HG03342 (cell line): ENCODE results near the gene RAVER2.
"Not testable (repeated sequence)": the region's sequence is repeated elsewhere in the genome, so short reads cannot be mapped to it uniquely, and the experiment has no call there.

ENCODE experiments used
- ATAC-seq: cut with Tn5 transposase; IDR thresholded peaks from one replicate; pipeline ENCODE4 v1.9.1; 2021; ENCODE audit warnings: mild to moderate bottlenecking, moderate library complexity; ENCODE audit not compliant: unreplicated experiment

Gene RAVER2

DNA sequence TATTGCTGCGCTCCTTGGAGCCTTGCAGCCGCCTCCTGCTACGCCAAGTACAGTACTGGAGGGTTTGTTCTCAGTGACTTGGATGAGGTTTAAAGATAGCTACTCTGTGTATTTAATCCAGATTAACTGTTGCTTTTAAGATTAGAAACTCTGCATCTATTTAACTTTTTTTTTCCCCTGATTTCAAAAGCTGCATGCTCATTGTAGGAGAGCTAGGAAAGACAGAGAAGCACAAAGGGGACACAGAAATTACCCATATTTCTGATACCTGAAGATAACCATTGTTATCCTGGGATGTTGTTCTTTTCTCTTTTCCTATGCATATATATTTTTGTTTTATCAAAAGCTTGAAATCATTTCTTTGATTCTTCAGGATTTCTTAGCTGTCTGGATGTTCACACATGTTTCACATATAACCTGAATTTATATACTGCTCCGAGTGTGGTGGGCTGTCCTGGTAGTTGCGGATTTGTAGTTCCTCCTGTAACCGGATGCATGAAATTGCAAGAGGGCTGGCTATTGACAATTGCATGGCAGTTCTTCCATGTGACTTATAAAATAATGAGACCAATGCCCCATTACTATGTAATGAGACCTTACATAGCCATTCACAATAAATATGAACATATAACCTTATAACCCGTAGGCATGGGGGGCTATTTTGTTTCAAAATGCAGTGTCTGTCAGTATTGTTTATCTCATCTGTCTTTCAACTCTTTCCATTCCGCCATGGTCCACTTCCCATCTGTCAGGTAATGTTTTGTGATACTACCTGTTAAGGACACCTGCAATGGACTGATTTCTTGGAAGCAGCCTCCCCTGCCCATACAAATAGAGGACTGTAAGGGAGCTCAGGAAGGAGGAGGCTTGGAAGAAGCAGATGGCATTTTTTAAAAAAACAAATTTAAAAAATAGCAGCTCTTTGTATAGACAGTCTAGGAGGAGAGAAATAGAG is 1.4 kb downstream of the RAVER2 start:
- no peak for ATAC-seq

DNA sequence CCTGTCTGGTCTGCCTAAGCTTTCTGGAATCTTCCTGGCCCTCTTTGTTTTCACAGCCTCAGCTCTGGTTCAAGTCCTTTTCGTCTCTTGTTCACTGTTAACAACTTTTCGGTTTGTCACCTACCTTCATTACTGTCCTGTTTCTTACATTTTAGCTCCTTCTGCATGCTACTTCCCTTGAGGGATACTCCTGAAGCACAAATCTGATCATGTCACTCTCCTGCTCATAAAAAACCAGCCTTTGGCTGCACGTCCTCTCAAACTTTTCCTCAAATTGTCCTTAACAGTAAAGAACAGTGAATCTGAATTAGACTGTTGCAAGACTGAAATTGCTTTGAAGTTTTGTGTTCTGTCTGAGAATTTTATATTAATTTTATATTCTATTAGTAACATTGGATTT is 3.3 kb downstream of the RAVER2 start:
- ATAC-seq, result no peak

DNA sequence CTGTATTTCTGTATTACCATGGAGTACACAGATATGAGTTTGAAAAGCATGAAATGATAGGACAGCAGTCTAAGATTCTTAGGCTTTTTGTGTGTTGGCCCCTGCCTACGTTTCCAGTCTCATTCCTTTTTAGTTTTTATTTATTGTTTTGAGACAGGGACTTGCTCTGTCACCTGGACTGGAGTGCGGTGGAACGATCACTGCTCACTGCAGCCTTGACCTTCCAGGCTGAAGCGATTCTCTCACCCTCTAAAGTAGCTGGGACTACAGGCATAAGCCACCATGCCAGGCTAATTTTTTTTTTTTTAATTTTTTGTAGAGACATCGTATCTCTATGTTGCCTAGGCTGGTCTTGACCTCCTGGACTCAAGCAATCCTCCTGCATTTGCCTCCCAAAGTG is 3.8 kb downstream of the RAVER2 start:
- ATAC-seq, result no peak

DNA sequence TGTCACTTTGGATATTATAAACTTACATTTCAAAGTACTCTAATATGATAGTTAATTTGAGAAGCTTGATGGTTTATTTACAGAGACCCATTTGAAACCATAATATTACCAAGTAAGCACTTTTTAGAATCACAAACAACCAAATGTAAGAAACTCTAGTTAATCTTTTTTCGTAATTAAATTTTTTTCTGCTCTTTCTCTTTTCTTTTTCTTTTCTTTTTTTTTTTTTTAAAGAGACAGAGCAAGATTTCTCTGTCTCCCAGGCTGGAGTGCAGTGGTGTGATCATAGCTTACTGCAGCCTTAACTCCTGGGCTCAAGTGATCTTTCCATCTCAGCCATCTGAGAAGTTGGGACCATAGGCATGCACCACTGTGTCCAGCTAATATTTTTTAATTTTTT is 5.2 kb downstream of the RAVER2 start:
- no peak for ATAC-seq

DNA sequence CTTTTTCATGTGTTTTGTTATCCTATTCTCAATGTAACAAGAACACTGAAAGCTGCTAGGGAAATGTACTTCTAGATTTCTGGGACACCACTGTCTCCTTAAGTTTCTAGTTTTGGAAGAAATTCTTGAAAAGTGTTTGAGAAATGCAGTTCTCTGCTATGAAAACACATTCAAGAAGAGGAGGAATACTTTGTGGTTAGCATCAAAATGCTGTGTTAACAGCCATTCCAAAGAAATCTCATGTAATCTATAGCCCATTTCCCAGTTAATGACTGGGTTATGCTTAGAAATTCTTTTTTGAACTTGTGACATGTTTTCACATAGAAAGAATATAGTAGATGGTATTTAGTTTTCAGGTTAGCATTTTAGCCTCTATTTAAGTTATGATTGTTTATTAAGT is 6.0 kb downstream of the RAVER2 start:
- no peak for ATAC-seq

DNA sequence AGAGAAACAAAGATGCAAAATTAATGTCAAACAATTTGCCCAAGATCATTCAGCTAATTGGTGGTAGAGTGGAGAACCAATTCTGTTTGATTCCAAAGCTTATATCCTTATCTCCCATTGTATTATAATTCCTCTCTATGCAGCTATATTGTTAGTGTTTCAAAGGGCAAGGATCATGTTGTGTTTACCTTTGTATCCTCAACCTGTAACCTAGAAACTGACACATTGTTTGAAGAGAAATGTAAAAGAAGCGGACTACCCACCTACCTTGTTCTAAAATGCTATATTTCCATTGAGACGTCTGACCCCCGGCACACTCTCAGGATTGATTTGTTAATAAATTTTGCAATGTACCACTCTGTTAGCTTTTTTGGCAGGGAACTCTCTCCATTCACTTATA is 9.3 kb downstream of the RAVER2 start:
- ATAC-seq, result no peak

DNA sequence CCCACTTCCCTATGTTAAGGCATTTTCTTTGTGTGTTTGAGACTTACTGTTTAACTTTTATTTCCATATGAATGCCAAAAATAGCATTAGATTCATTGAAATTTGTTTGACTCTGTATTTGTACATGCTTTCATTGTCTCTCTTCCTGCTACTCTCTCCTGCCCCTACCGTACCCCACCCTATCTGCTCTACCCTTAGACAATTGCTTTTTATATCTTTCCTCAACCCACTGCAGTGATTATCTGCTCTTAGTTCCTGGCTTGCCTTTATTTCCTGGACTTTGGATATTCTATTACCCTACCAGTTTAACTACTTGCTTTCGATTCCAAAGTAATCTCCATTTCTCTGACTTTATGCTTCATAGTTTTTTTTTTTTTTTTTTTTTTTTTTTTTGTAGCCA is 10.5 kb downstream of the RAVER2 start:
- ATAC-seq, result no peak

DNA sequence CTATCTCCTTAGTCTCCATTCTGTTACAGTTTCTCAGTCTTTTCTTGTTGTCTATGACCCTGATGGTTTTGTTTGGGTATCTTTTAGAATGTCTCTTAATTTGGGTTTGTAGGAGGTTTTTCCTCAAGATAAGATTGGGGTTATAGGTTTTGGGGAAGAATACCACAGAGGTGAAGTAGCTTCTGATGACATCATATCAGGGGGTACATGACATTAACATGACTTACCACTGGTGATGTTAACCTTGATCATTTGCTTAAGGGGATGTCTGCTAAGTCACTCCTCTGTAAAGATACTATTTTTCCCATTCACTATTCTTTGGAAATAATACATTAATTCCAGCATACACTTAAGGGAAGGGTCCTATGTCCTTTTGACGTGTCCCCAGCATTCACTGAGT is 11.9 kb downstream of the RAVER2 start:
- no peak for ATAC-seq

DNA sequence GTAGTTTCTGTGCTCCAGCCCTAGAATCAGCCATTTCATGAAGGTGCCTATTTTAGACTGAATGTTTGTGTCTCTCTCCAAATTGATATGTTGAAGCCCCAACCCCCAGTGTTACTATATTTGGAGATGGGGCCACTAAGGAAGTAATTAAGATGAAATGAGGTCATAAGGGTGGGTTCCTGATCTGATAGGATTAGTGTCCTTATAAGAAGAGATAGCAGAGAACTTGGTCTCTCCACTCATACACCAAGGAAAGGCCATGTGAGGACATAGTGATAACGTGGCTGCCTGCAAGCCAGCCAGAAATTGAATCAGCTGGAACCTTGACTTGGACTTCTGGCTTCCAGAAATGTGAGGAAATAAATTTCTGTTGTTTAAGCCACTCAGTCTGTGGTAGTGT is 12.3 kb downstream of the RAVER2 start:
- ATAC-seq, result no peak

DNA sequence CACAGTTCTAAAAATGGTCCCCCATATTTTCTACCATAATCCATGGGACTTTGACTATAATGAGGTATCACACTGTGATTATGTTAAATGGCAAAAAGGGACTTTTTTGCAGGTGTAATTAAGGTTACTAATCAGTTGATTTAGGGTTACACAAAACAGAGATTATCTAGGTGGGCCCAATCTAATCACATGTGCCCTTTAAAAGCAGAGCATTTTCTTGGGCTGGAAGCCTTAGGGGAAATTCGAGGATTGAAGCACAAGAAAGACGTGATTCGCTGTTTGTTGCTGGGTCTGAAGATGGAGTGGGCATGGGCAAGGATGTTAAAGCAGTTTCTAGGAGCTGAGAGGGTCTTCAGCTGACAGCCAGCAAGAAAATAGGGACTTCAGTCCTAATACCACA is 13.4 kb downstream of the RAVER2 start:
- no peak for ATAC-seq

DNA sequence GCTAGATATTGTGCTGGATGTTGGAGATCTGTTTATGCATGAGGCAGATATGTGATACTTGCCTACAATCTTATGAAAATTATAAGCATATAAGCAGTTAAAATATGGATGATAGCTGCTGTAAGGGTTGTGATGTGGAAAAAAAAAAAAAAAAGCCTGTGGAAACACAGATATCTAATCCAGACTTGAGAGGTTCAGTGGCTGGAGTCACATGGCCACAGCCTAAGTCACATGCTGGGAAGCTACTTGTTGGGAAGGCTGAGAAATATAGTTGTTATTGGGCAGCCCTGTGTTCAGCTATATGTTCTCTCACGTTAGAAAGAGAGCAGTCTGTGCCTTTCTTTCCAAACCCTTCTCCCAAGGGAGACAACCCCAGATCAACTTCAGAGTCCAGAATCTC is 15.1 kb downstream of the RAVER2 start:
- no peak for ATAC-seq

DNA sequence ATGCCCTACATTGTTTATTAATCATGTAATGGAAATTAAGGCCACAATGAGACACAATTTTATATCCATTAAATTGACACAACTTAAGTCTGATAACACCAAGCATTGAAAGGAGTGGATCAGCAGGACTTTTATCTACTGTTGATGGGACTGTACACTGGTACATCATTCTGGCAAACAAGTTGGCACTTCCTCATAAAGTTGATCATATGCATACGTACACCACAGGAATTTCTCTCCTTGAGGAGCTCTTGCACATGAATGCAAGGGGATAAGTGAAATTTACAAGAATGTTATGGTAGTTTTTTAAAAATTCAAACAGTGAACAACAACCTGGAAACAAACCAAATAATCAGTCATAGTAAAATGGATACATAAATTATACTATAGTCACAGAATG is 20.1 kb downstream of the RAVER2 start:
- ATAC-seq, result no peak

DNA sequence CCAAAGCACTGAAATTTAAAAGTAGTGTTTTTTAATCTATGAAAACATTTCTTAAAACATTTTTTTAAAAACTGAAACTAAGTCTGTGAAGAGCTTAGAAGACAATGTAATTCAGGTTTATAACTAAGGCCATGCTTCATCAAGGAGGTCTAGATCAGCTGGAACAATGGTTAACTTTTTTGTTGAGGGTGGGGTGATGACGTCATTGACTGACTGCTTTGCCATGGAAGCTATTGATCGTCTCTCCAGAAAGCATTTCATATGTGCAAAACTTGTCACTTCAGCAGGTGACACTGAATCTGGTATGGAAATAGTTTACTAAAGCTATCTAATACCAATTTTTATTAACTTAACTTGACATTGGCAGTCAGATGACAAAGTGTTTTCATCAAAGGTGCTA is 21.0 kb downstream of the RAVER2 start:
- no peak for ATAC-seq

DNA sequence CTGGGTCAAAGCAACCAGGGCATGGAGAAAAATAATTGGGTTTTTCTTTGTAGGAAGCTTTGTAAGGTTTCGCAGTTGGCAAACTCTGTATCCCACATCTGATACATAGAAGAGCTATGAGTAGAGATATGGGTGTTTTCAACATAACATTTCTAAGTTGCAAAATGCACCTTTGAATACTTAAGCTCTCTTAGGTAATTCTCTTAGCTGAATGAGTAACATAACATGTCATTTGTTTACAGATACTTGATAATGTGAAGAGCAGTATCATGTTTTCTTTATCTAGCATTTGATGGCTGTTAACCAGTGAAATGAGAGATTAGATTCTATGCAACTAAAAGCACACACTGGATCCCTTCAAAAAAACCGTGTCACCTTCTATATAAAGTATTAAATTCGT is 21.6 kb downstream of the RAVER2 start:
- no peak for ATAC-seq

DNA sequence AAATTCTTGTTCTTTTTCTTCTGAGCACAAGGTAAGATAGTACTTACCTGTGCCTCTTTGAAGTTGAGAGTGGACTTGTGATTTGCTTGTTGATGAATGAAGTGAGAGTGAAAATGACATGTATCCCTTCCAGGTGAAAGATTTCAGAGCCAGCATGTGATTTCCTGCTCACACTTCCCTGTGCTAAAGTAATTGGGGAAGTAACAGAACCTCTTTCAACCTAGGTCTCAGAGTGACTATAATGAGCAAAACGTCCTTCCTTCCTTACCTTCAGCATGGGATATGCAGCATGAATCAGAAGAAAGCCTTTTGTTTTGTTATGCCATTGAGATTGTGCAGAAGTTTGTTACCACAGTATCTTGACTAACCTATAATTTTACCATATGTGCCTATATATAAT is 24.6 kb downstream of the RAVER2 start:
- ATAC-seq, result no peak

DNA sequence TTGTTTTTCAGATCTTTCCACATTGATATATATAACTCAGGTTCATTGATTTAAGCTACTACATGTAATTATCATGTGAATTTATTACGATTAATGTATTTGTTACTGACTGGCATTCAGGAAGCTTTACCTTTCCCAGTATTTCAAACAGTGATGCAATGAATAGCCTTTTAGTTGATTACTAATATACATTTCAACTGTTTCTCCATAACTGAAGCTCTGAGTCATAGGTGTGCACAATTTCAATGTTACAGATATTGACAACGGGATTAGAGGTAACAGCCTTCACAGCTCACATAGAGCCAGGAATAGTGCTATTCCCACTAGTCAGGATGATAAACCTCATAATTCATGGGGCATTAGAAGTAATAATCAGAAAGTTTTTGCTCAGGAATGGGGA is 25.1 kb downstream of the RAVER2 start:
- no peak for ATAC-seq

DNA sequence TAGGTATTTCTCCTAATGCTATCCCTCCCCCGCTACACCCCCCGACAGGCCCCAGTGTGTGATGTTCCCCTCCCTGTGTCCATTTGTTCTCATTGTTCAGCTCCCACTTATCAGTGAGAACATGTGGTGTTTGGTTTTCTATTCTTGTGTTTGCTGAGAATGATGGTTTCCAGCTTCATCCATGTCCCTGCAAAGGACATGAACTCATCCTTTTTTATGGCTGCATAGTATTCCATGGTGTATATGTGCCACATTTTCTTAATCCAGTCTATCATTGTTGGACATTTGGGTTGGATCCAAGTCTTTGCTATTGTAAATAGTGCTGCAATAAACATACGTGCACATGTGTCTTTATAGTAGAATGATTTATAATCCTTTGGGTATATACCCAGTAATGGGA is 28.4 kb downstream of the RAVER2 start:
- ATAC-seq, result not testable (repeated sequence)

DNA sequence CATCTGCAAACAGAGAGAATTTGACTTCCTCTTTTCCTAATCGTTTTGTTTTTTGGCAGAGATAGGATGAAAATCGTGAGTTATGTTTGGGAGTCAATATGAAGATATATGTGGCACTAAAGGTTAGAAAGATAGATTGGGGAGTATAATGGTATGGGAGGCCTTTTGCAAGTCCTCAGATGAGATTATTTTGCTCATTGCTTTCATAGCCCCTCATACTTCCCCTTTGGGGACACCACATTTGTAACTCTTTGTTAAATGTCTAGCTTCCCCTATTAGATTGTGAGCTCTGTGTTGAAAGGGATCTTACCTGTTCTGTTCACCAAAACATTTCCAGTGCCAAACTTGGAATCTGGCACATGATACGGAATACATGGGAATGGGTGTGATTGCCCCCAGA is 30.2 kb downstream of the RAVER2 start:
- no peak for ATAC-seq

DNA sequence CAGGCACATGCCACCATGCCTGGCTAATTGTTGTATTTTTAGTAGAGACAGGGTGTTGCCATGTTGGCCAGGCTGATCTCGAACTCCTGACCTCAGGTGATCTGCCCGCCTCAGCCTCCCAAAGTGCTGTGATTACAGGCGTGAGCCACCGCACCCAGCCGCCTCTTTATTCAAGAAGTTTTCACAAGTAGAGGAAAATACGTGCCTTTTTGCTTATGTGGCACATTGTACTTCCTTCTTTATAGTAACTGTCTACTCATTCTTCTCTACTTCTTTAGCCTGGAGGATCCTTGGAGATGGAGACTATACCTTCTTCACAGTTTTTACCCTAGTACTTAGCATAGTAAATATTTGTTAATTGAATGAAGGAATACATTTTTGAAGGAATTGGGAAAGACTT is 37.2 kb downstream of the RAVER2 start:
- ATAC-seq, result not testable (repeated sequence)

DNA sequence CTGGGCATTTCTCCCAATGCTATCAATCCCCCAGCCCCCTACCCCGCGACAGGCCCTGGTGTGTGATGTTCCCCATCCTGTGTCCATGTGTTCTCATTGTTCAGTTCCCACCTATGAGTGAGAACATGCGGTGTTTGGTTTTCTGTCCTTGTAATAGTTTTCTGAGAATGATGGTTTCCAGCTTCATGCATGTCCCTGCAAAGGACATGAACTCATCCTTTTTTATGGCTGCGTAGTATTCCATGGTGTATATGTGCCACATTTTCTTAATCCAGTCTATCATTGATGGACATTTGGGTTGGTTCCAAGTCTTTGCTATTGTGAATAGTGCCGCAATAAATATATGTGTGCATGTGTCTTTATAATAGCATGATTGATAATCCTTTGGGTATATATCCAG is 38.0 kb downstream of the RAVER2 start:
- ATAC-seq, result not testable (repeated sequence)

DNA sequence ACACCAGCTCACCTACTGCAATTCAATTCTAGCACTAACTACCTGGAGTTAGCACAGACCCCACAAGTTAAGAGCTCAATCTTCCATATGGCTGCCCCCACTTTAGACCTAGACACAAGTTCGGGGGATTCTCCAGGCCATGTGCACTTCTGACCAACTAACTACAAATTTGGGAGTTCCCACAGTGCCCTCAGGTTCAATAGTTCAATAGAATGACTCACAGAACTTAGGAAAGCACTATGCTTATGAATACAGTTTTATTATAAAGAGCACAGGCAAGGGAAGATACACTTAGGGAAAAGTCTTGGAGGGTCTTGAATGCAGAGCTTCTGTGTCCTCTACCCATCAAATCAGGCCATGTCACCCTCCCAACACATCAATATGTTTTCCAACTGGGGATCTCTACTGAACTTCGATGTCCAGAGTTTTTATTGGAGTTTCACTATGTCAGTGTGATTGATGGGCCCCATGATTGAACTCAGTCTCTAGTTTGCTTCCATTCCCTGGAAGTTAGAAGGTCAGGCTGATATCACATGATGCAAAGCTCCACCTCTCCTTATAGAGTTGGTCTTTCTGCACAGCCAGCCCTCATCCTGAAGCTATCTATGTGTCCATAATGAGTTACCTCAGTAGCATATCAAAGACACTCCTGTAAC is 46.1 kb downstream of the RAVER2 start:
- no peak for ATAC-seq

DNA sequence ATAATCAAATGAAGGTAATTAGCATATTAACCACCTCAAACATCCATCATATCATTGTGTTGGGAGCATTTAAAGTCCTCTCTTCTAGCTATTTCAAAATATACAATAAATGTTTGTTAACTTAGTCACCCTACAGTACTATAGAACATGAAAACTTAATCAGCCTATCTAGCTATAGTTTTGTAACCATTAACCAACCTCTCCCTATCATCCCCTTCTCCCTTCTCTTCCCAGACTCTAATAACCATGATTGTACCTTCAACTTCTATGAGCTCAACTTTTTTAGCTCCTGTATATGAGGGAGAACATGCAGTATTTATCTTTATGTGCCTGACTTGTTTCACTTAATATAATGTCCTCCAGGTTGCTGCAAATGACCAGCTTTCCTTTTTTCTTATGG is 54.0 kb downstream of the RAVER2 start:
- no peak for ATAC-seq
